CD4-positive, CD25-positive, alpha-beta regulatory T cell (primary cell): ENCODE data around the gene DCP1B. TPM values are rescaled to one million over a fixed set of nuclear protein-coding genes. Genes with fewer than 3 reads are reported as not detected.

ENCODE experiments used
- ATAC-seq, 2 donors: fragments of 150-1000 bp; cut with Tn5 transposase; one replicate each; pipeline ENCODE4 v1.10.0; 2021; ENCODE audit warnings: low read depth in 2 of 2, moderate number of reproducible peaks in 2 of 2, moderate library complexity in 1 of 2
- DNase-seq, 3 donors: peaks; one replicate each; pipeline versions ENCODE4 v3.0.0 to v3.0.0-alpha.2; 2012 to 2022; ENCODE audit warnings: mixed read lengths in 1 of 3
- H3K27ac ChIP-seq: one replicate; pipeline ENCODE4 v1.7.0; 2013; ENCODE audit warnings: mild to moderate bottlenecking, low read length; ENCODE audit not compliant: insufficient read depth, poor library complexity, severe bottlenecking
- H3K27me3 ChIP-seq: one replicate; pipeline ENCODE4 v1.7.0; 2013; ENCODE audit warnings: low read length; ENCODE audit not compliant: control insufficient read depth, insufficient read depth
- H3K36me3 ChIP-seq: one replicate; pipeline ENCODE4 v1.7.0; 2013; ENCODE audit warnings: mild to moderate bottlenecking, low read length, moderate library complexity; ENCODE audit not compliant: control insufficient read depth, insufficient read depth
- H3K4me1 ChIP-seq: 2 replicates; pipeline ENCODE4 v1.7.0; 2013; ENCODE audit warnings: mild to moderate bottlenecking, low read length; ENCODE audit not compliant: insufficient read depth, control insufficient read depth, poor library complexity, severe bottlenecking
- H3K4me3 ChIP-seq: one replicate; pipeline ENCODE4 v1.7.0; 2013; ENCODE audit warnings: low read depth, mild to moderate bottlenecking, low read length, moderate library complexity
- H3K9me3 ChIP-seq, 2 experiments: 1 replicate in 1 of 2; 2 replicates in 1 of 2; pipeline ENCODE4 v1.7.0; 2013; ENCODE audit warnings: low read length in 2 of 2, mild to moderate bottlenecking in 1 of 2, moderate library complexity in 1 of 2; ENCODE audit not compliant: control insufficient read depth in 2 of 2
- H3K27ac Mint-ChIP-seq, 3 donors: one replicate each; pipeline ENCODE4 v1.8.0; 2020 to 2022; ENCODE audit warnings: mild to moderate bottlenecking in 3 of 3, mixed read lengths in 3 of 3, moderate library complexity in 2 of 3
- H3K27me3 Mint-ChIP-seq: one replicate; pipeline ENCODE4 v1.8.0; 2022; ENCODE audit warnings: mild to moderate bottlenecking, mixed read lengths
- H3K36me3 Mint-ChIP-seq: one replicate; pipeline ENCODE4 v1.8.0; 2020; ENCODE audit warnings: mixed read lengths
- H3K4me1 Mint-ChIP-seq, 4 donors: one replicate each; pipeline ENCODE4 v1.8.0; 2020 to 2022; ENCODE audit warnings: mixed read lengths in 4 of 4, mild to moderate bottlenecking in 1 of 4
- H3K4me3 Mint-ChIP-seq, 4 donors: one replicate each; pipeline ENCODE4 v1.8.0; 2020 to 2022; ENCODE audit warnings: mild to moderate bottlenecking in 4 of 4, mixed read lengths in 4 of 4, moderate library complexity in 3 of 4
- H3K9me3 Mint-ChIP-seq, 7 donors: one replicate each; pipeline ENCODE4 v1.8.0; 2020 to 2022; ENCODE audit warnings: mixed read lengths in 7 of 7, mild to moderate bottlenecking in 3 of 7, moderate library complexity in 2 of 7
- polyA plus RNA-seq, 4 donors: library from polyadenylated mRNA; unstranded; fragments of 300-500 nt; fragmentation: Illumina TruSeq; gene quantifications; one replicate each; pipeline ENCODE4 v1.2.3, GENCODE V29; 2021
- total RNA-seq: library from RNA; stranded (reverse); gene quantifications from one replicate; pipeline ENCODE4 v1.2.3, GENCODE V29; 2022

The DCP1B gene
- total and polyA plus RNA-seq, 5 donors from 2014 or later = 23.9 to 56.8 (median 35.6) TPM

- Histone ChIP-seq H3K27me3 (no peaks in the 10 kb centered on the region), H3K4me1 (peaks cover 28% of the 10 kb centered on the region), H3K36me3 (peaks cover 3% of the 10 kb centered on the region), H3K9me3 (no peaks in the 10 kb centered on the region), H3K4me3 (peak overlapping the region; percentile 96), H3K27ac (peak overlapping the region; percentile 88)
- Mint-ChIP-seq H3K4me1 (peaks cover 17 to 47% (median 35%) of the 10 kb centered on the region in 4 donors), H3K9me3 (no peaks in the 10 kb centered on the region), H3K27me3 (no peaks in the 10 kb centered on the region), H3K4me3 (peak overlapping the region; percentile 98 to 100 (median 100)), H3K27ac (peak overlapping the region; percentile 98 to 100 (median 99)), H3K36me3 (peaks cover 13% of the 10 kb centered on the region)
- peak; percentile 1 to 14 for ATAC-seq
- peak in 1 of 3 donors; percentile 3 for DNase-seq
These were observed 563 bp downstream of the DCP1B start for GRCh38 chr12:2003676-2004112.

GRCh38 chr12:1995205-1995896, 8.9 kb downstream of the DCP1B start:
- peaks cover 49 to 71% (median 55%) of the 10 kb centered on the region in 4 donors for H3K4me1 Mint-ChIP-seq
- Histone ChIP-seq H3K27me3 (no peaks in the 10 kb centered on the region), H3K9me3 (no peaks in the 10 kb centered on the region), H3K36me3 (peaks cover 37% of the 10 kb centered on the region), H3K4me3 (peak overlapping the region; percentile 16), H3K4me1 (peaks cover 44% of the 10 kb centered on the region), H3K27ac (no peak overlapping the region)
- H3K27me3 Mint-ChIP-seq = no peaks in the 10 kb centered on the region
- ATAC-seq (no peak), DNase-seq (no peak)
- peak overlapping the region in 3 of 4 donors; percentile 26 to 62 (median 45) for H3K4me3 Mint-ChIP-seq
- H3K36me3 Mint-ChIP-seq = peaks cover 49% of the 10 kb centered on the region
- H3K27ac Mint-ChIP-seq = peak overlapping the region; percentile 82 to 97 (median 84)
- peaks cover 0 to 6% (median 0%) of the 10 kb centered on the region in 7 donors for H3K9me3 Mint-ChIP-seq

- no peaks in the 10 kb centered on the region for H3K27me3 Mint-ChIP-seq
- Histone ChIP-seq H3K27ac (peak overlapping the region; percentile 81), H3K4me1 (peaks cover 44% of the 10 kb centered on the region), H3K36me3 (peaks cover 45% of the 10 kb centered on the region), H3K27me3 (no peaks in the 10 kb centered on the region), H3K9me3 (no peaks in the 10 kb centered on the region), H3K4me3 (peak overlapping the region; percentile 63)
- peak overlapping the region; percentile 82 to 97 (median 88) for H3K27ac Mint-ChIP-seq
- peak overlapping the region; percentile 32 to 77 (median 52) for H3K4me3 Mint-ChIP-seq
- DNase-seq (no peak), ATAC-seq (no peak)
- H3K4me1 Mint-ChIP-seq = peaks cover 45 to 67% (median 53%) of the 10 kb centered on the region in 4 donors
- peaks cover 0 to 6% (median 0%) of the 10 kb centered on the region in 7 donors for H3K9me3 Mint-ChIP-seq
- H3K36me3 Mint-ChIP-seq = peaks cover 54% of the 10 kb centered on the region
These were observed 9.7 kb downstream of the DCP1B start for GRCh38 chr12:1994429-1995143.

DNA sequence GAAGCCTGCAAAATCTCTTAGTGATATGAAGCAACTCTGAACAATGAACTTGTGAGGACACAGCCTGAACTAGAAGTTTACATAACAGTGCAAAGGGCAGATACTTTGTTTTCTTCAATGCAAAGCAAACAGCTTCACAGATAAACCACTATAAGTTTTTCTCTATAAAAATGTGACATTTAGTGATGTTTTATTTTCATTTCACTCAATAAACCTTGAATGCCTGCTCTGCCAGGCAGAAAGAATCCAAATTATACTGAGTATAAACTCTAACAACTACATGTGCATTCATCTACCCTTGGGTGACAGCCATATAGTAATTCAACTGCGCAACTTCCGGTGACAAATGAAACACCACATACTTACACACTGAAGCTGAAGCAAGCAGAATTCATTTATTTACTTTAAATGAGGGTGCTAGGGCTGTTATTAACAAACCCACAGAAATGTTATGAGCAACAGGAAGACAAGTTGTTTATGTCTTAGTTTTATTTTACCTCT, 10.3 kb downstream of the DCP1B start:
- Histone ChIP-seq H3K27me3 (no peaks in the 10 kb centered on the region), H3K27ac (peak overlapping the region; percentile 81), H3K4me1 (peaks cover 44% of the 10 kb centered on the region), H3K4me3 (peak overlapping the region; percentile 63), H3K36me3 (peaks cover 48% of the 10 kb centered on the region), H3K9me3 (no peaks in the 10 kb centered on the region)
- DNase-seq (peak; percentile 11 to 69 (median 64)), ATAC-seq (peak; percentile 88 to 93)
- Mint-ChIP-seq H3K4me1 (peaks cover 43 to 64% (median 51%) of the 10 kb centered on the region in 4 donors), H3K27ac (peak overlapping the region; percentile 82 to 97 (median 88)), H3K9me3 (peaks cover 0 to 6% (median 0%) of the 10 kb centered on the region in 7 donors), H3K36me3 (peaks cover 58% of the 10 kb centered on the region), H3K27me3 (no peaks in the 10 kb centered on the region), H3K4me3 (peak overlapping the region; percentile 32 to 77 (median 52))

DNA sequence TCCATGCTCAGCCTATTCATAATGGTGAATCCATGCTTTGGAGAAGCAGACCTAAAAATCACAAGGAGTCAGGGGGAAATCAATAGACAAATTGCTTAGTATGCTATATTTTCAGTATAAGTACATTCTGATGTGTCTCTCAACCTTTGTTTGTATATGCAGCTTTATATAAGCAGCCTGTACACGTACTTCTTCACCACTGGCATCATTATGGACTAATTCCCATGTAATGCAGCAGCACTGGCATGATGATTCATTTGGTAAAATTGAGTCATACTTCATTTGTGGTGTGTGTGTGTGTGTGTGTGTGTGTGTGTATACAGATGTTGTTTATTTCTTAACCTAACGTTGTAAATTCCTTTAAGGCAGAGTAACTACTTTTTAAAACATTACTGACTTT, 10.9 kb downstream of the DCP1B start:
- Histone ChIP-seq H3K4me3 (peak overlapping the region; percentile 63), H3K27me3 (no peaks in the 10 kb centered on the region), H3K9me3 (no peaks in the 10 kb centered on the region), H3K27ac (peak overlapping the region; percentile 81), H3K36me3 (peaks cover 50% of the 10 kb centered on the region), H3K4me1 (peaks cover 44% of the 10 kb centered on the region)
- peaks cover 60% of the 10 kb centered on the region for H3K36me3 Mint-ChIP-seq
- H3K4me3 Mint-ChIP-seq = peak overlapping the region in 3 of 4 donors; percentile 13 to 30 (median 13)
- H3K27ac Mint-ChIP-seq = peak overlapping the region; percentile 21 to 82 (median 75)
- peaks cover 41 to 62% (median 48%) of the 10 kb centered on the region in 4 donors for H3K4me1 Mint-ChIP-seq
- no peaks in the 10 kb centered on the region for H3K27me3 Mint-ChIP-seq
- peak; percentile 43 to 47 for ATAC-seq
- peaks cover 0 to 6% (median 0%) of the 10 kb centered on the region in 7 donors for H3K9me3 Mint-ChIP-seq
- no peak for DNase-seq

DNA sequence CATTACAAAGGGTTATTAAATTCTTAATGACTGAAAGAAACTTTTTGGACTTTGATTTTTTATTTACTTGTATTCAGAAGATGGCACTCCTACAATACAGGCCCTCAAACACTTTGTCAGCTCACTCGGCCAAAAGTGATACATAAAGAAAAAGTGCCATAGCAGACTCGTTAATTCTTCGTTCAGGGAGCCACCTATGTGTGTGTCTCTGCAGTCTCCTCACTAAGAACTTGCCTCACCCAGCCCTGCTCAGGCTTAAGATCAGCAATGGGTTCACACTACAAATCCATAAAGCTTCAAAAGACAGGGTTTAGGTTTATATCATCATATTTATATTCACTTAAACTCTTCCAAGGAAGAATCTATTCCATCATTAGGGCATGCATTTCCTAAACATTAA, 11.5 kb downstream of the DCP1B start:
- Histone ChIP-seq H3K4me3 (peak overlapping the region; percentile 63), H3K4me1 (peaks cover 44% of the 10 kb centered on the region), H3K9me3 (no peaks in the 10 kb centered on the region), H3K36me3 (peaks cover 53% of the 10 kb centered on the region), H3K27me3 (no peaks in the 10 kb centered on the region), H3K27ac (peak overlapping the region; percentile 81)
- Mint-ChIP-seq H3K9me3 (peaks cover 0 to 6% (median 0%) of the 10 kb centered on the region in 7 donors), H3K4me1 (peaks cover 37 to 56% (median 43%) of the 10 kb centered on the region in 4 donors), H3K27ac (peak overlapping the region; percentile 51 to 82 (median 75)), H3K36me3 (peaks cover 61% of the 10 kb centered on the region), H3K4me3 (peak overlapping the region in 3 of 4 donors; percentile 13 to 30 (median 26)), H3K27me3 (no peaks in the 10 kb centered on the region)
- DNase-seq = no peak
- no peak for ATAC-seq

DNA sequence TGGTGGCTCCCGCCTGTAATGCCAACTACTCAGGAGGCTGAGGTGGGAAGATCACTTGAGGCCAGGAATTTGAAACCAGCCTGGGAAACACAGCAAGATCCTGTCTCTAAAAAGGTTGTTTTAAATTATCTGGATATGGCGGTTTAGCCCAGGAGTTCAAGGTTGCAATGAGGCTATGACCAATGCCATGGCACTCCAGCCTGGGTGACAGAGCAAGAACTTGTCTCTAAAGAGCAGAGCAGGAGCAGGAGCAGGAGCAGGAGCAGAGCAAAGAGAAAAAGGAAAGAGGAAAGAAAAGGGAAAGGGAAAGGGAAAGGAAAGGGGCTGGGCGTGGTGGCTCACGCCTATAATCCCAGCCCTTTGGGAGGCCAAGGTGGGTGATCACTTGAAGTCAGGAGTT, 15.1 kb downstream of the DCP1B start:
- H3K27me3 Mint-ChIP-seq = no peaks in the 10 kb centered on the region
- peaks cover 0 to 18% (median 3%) of the 10 kb centered on the region in 7 donors for H3K9me3 Mint-ChIP-seq
- Histone ChIP-seq H3K9me3 (peaks cover 9 to 20% of the 10 kb centered on the region in 2 experiments), H3K36me3 (peaks cover 73% of the 10 kb centered on the region), H3K27me3 (no peaks in the 10 kb centered on the region), H3K4me1 (peaks cover 20% of the 10 kb centered on the region), H3K27ac (no peak overlapping the region), H3K4me3 (no peak overlapping the region)
- DNase-seq (no peak), ATAC-seq (no peak)
- no peak overlapping the region for H3K27ac Mint-ChIP-seq
- H3K4me1 Mint-ChIP-seq = peaks cover 16 to 26% (median 23%) of the 10 kb centered on the region in 4 donors
- H3K4me3 Mint-ChIP-seq = peak overlapping the region in 1 of 4 donors; percentile 31
- H3K36me3 Mint-ChIP-seq = peaks cover 60% of the 10 kb centered on the region
